Central memory CD8-positive, alpha-beta T cell (primary cell): ENCODE measurements around the gene C1orf141.

ENCODE experiments used
- ATAC-seq: fragments of 150-1000 bp; cut with Tn5 transposase; replicated peaks from 2 replicates; pipeline ENCODE4 v1.10.0; 2022; ENCODE audit warnings: mild to moderate bottlenecking, moderate FRiP score, moderate number of reproducible peaks; ENCODE audit not compliant: poor library complexity, severe bottlenecking; ENCODE audit errors: extremely low read depth
- DNase-seq, 2 donors: peaks; one replicate each; pipeline ENCODE4 v3.0.0; 2021; ENCODE audit warnings: low spot score in 2 of 2
- H3K27ac Mint-ChIP-seq: one replicate; pipeline ENCODE4 v1.8.0; 2022; ENCODE audit warnings: low read depth, mild to moderate bottlenecking, moderate library complexity, mixed read lengths
- H3K27me3 Mint-ChIP-seq: one replicate; pipeline ENCODE4 v1.8.0; 2022; ENCODE audit warnings: mixed read lengths
- H3K36me3 Mint-ChIP-seq: one replicate; pipeline ENCODE4 v1.8.0; 2022; ENCODE audit warnings: mild to moderate bottlenecking, moderate library complexity, mixed read lengths; ENCODE audit not compliant: insufficient read depth
- H3K4me1 Mint-ChIP-seq: one replicate; pipeline ENCODE4 v1.8.0; 2022; ENCODE audit warnings: mixed read lengths
- H3K4me3 Mint-ChIP-seq: one replicate; pipeline ENCODE4 v1.8.0; 2022; ENCODE audit warnings: mild to moderate bottlenecking, moderate library complexity, mixed read lengths
- H3K9me3 Mint-ChIP-seq: one replicate; pipeline ENCODE4 v1.8.0; 2022; ENCODE audit warnings: mixed read lengths

C1orf141 gene

GRCh38 chr1:67134695-67135094, at the start of gene C1orf141:
Gene C1orf141 (minus strand): TSS chr1:67134970. CDS start chr1:67127240, 7,730 bp downstream.
- no peak for ATAC-seq
- Mint-ChIP-seq H3K4me1 (peaks cover 6% of the 10 kb centered on the region), H3K27ac (no peak within 1 kb of the TSS), H3K4me3 (peak within 1 kb of the TSS; percentile 62), H3K9me3 (no peaks in the 10 kb centered on the region), H3K36me3 (no peaks in the 10 kb centered on the region), H3K27me3 (peaks cover 13% of the 10 kb centered on the region)
- DNase-seq, result no peak

GRCh38 chr1:67175530-67176087, 40.8 kb upstream of the C1orf141 start:
- ATAC-seq (no peak), DNase-seq (no peak)
- H3K4me1 Mint-ChIP-seq, result peaks cover 26% of the 10 kb centered on the region
- no peaks in the 10 kb centered on the region for H3K36me3 Mint-ChIP-seq
- H3K27me3 Mint-ChIP-seq, result no peaks in the 10 kb centered on the region
- H3K9me3 Mint-ChIP-seq, result no peaks in the 10 kb centered on the region
- no peak overlapping the region for H3K4me3 Mint-ChIP-seq
- no peak overlapping the region for H3K27ac Mint-ChIP-seq

- no peak for ATAC-seq
- no peaks in the 10 kb centered on the region for H3K27me3 Mint-ChIP-seq
- peaks cover 30% of the 10 kb centered on the region for H3K4me1 Mint-ChIP-seq
- no peak for DNase-seq
- no peak overlapping the region for H3K4me3 Mint-ChIP-seq
- H3K9me3 Mint-ChIP-seq, result no peaks in the 10 kb centered on the region
- no peaks in the 10 kb centered on the region for H3K36me3 Mint-ChIP-seq
- no peak overlapping the region for H3K27ac Mint-ChIP-seq
These were observed 40.0 kb upstream of the C1orf141 start for GRCh38 chr1:67174716-67175284.

- H3K4me3 Mint-ChIP-seq, result no peak overlapping the region
- no peak overlapping the region for H3K27ac Mint-ChIP-seq
- DNase-seq (no peak), ATAC-seq (no peak)
- no peaks in the 10 kb centered on the region for H3K36me3 Mint-ChIP-seq
- no peaks in the 10 kb centered on the region for H3K27me3 Mint-ChIP-seq
- peaks cover 30% of the 10 kb centered on the region for H3K4me1 Mint-ChIP-seq
- H3K9me3 Mint-ChIP-seq, result no peaks in the 10 kb centered on the region
These were observed 39.2 kb upstream of the C1orf141 start for GRCh38 chr1:67173988-67174387.

GRCh38 chr1:67171978-67172377, 37.2 kb upstream of the C1orf141 start:
- peaks cover 2% of the 10 kb centered on the region for H3K36me3 Mint-ChIP-seq
- peaks cover 30% of the 10 kb centered on the region for H3K4me1 Mint-ChIP-seq
- DNase-seq (no peak), ATAC-seq (peak; percentile 42)
- peak overlapping the region; percentile 73 for H3K27ac Mint-ChIP-seq
- H3K9me3 Mint-ChIP-seq, result no peaks in the 10 kb centered on the region
- no peaks in the 10 kb centered on the region for H3K27me3 Mint-ChIP-seq
- peak overlapping the region; percentile 61 for H3K4me3 Mint-ChIP-seq

- H3K36me3 Mint-ChIP-seq, result peaks cover 2% of the 10 kb centered on the region
- no peaks in the 10 kb centered on the region for H3K27me3 Mint-ChIP-seq
- peak overlapping the region; percentile 61 for H3K4me3 Mint-ChIP-seq
- DNase-seq (no peak), ATAC-seq (no peak)
- peaks cover 30% of the 10 kb centered on the region for H3K4me1 Mint-ChIP-seq
- peak overlapping the region; percentile 73 for H3K27ac Mint-ChIP-seq
- H3K9me3 Mint-ChIP-seq, result no peaks in the 10 kb centered on the region
These were observed 36.8 kb upstream of the C1orf141 start for GRCh38 chr1:67171574-67171955.

GRCh38 chr1:67170751-67171573, 36.2 kb upstream of the C1orf141 start:
- ATAC-seq, result peak; percentile 75
- Mint-ChIP-seq H3K4me3 (peak overlapping the region; percentile 61), H3K36me3 (peaks cover 2% of the 10 kb centered on the region), H3K27ac (peak overlapping the region; percentile 35), H3K27me3 (no peaks in the 10 kb centered on the region), H3K9me3 (no peaks in the 10 kb centered on the region), H3K4me1 (peaks cover 30% of the 10 kb centered on the region)
- DNase-seq, result no peak

- DNase-seq, result no peak
- no peak overlapping the region for H3K27ac Mint-ChIP-seq
These were observed 35.2 kb upstream of the C1orf141 start for GRCh38 chr1:67169932-67170331.

GRCh38 chr1:67169496-67169895, 34.7 kb upstream of the C1orf141 start:
- no peak overlapping the region for H3K4me3 Mint-ChIP-seq
- peaks cover 3% of the 10 kb centered on the region for H3K36me3 Mint-ChIP-seq
- peaks cover 24% of the 10 kb centered on the region for H3K4me1 Mint-ChIP-seq
- H3K27me3 Mint-ChIP-seq, result no peaks in the 10 kb centered on the region
- H3K27ac Mint-ChIP-seq, result no peak overlapping the region
- H3K9me3 Mint-ChIP-seq, result no peaks in the 10 kb centered on the region
- DNase-seq, result no peak
- no peak for ATAC-seq

More at GRCh38 chr1:67169932-67170331, 35.2 kb upstream of the C1orf141 start:
- no peak for ATAC-seq
- H3K4me1 Mint-ChIP-seq, result peaks cover 26% of the 10 kb centered on the region
- H3K27me3 Mint-ChIP-seq, result no peaks in the 10 kb centered on the region
- no peak overlapping the region for H3K4me3 Mint-ChIP-seq
- peaks cover 3% of the 10 kb centered on the region for H3K36me3 Mint-ChIP-seq
- no peaks in the 10 kb centered on the region for H3K9me3 Mint-ChIP-seq

- Mint-ChIP-seq H3K9me3 (no peaks in the 10 kb centered on the region), H3K36me3 (peaks cover 3% of the 10 kb centered on the region), H3K4me1 (peaks cover 14% of the 10 kb centered on the region), H3K4me3 (no peak within 1 kb of the TSS), H3K27ac (no peak within 1 kb of the TSS), H3K27me3 (no peaks in the 10 kb centered on the region)
- no peak for DNase-seq
- no peak for ATAC-seq
These were observed 31.4 kb upstream of the C1orf141 start, which contains the start of gene IL23R for GRCh38 chr1:67166196-67166595. Gene IL23R (plus strand): TSS chr1:67166454. CDS start chr1:67168121, 1,667 bp downstream.

- no peaks in the 10 kb centered on the region for H3K27me3 Mint-ChIP-seq
These were observed 30.8 kb upstream of the C1orf141 start for GRCh38 chr1:67165468-67166041.

GRCh38 chr1:67162954-67163353, 28.2 kb upstream of the C1orf141 start:
- Mint-ChIP-seq H3K36me3 (peaks cover 5% of the 10 kb centered on the region), H3K27ac (peak overlapping the region; percentile 49), H3K4me3 (no peak overlapping the region), H3K27me3 (peaks cover 3% of the 10 kb centered on the region), H3K9me3 (no peaks in the 10 kb centered on the region), H3K4me1 (peaks cover 5% of the 10 kb centered on the region)
- DNase-seq, result no peak
- ATAC-seq, result no peak

More at GRCh38 chr1:67165468-67166041, 30.8 kb upstream of the C1orf141 start:
- no peak for DNase-seq
- Mint-ChIP-seq H3K36me3 (peaks cover 3% of the 10 kb centered on the region), H3K9me3 (no peaks in the 10 kb centered on the region), H3K4me3 (no peak overlapping the region), H3K27ac (no peak overlapping the region), H3K4me1 (peaks cover 8% of the 10 kb centered on the region)
- ATAC-seq, result no peak
